ENCODE measurements around the gene PKNOX2.

Gene PKNOX2

GRCh38 chr11:125320347-125321076 lies 156.0 kb downstream of the PKNOX2 start:
- H3K4me1 Mint-ChIP-seq, result no peaks in the 10 kb centered on the region

GRCh38 chr11:125322289-125322688 lies 157.7 kb downstream of the PKNOX2 start:
- H3K27me3 Mint-ChIP-seq, result peaks cover 21% of the 10 kb centered on the region
- H3K9me3 Mint-ChIP-seq, result peaks cover 3% of the 10 kb centered on the region
- ATAC-seq (ENCODE audit: low read depth) (no peak), DNase-seq (ENCODE audit: low spot score in 2 of 2) (no peak)
- H3K27ac Mint-ChIP-seq, result no peak overlapping the region
- H3K4me1 Mint-ChIP-seq, result no peaks in the 10 kb centered on the region
- H3K36me3 Mint-ChIP-seq, result no peaks in the 10 kb centered on the region
- no peak overlapping the region for H3K4me3 Mint-ChIP-seq

More at GRCh38 chr11:125320347-125321076, 156.0 kb downstream of the PKNOX2 start:
- ATAC-seq (ENCODE audit: low read depth), result no peak
- no peak overlapping the region for H3K27ac Mint-ChIP-seq
- H3K27me3 Mint-ChIP-seq, result peaks cover 14% of the 10 kb centered on the region
- peaks cover 3% of the 10 kb centered on the region for H3K9me3 Mint-ChIP-seq
- no peaks in the 10 kb centered on the region for H3K36me3 Mint-ChIP-seq
- no peak for DNase-seq (ENCODE audit: low spot score in 2 of 2)
- no peak overlapping the region for H3K4me3 Mint-ChIP-seq

- Mint-ChIP-seq H3K36me3 (no peaks in the 10 kb centered on the region), H3K27me3 (peaks cover 23% of the 10 kb centered on the region), H3K4me3 (no peak overlapping the region), H3K4me1 (no peaks in the 10 kb centered on the region), H3K9me3 (no peaks in the 10 kb centered on the region), H3K27ac (no peak overlapping the region)
- DNase-seq (ENCODE audit: low spot score in 2 of 2) (no peak), ATAC-seq (ENCODE audit: low read depth) (no peak)
Observed at GRCh38 chr11:125325196-125325595, 160.6 kb downstream of the PKNOX2 start.

GRCh38 chr11:125326126-125326525 lies 161.6 kb downstream of the PKNOX2 start:
- ATAC-seq (ENCODE audit: low read depth) (no peak), DNase-seq (ENCODE audit: low spot score in 2 of 2) (no peak)
- H3K9me3 Mint-ChIP-seq, result no peaks in the 10 kb centered on the region
- H3K4me3 Mint-ChIP-seq, result no peak overlapping the region
- peaks cover 25% of the 10 kb centered on the region for H3K27me3 Mint-ChIP-seq
- no peak overlapping the region for H3K27ac Mint-ChIP-seq
- H3K36me3 Mint-ChIP-seq, result no peaks in the 10 kb centered on the region
- H3K4me1 Mint-ChIP-seq, result no peaks in the 10 kb centered on the region

GRCh38 chr11:125327518-125328224 lies 163.1 kb downstream of the PKNOX2 start:
- H3K4me1 Mint-ChIP-seq, result no peaks in the 10 kb centered on the region

GRCh38 chr11:125328225-125328580 lies 163.7 kb downstream of the PKNOX2 start:
- Mint-ChIP-seq H3K4me1 (no peaks in the 10 kb centered on the region), H3K9me3 (no peaks in the 10 kb centered on the region), H3K27me3 (peaks cover 26% of the 10 kb centered on the region), H3K27ac (no peak overlapping the region), H3K4me3 (no peak overlapping the region), H3K36me3 (no peaks in the 10 kb centered on the region)
- no peak for ATAC-seq (ENCODE audit: low read depth)
- no peak for DNase-seq (ENCODE audit: low spot score in 2 of 2)

More at GRCh38 chr11:125327518-125328224, 163.1 kb downstream of the PKNOX2 start:
- Mint-ChIP-seq H3K36me3 (no peaks in the 10 kb centered on the region), H3K4me3 (no peak overlapping the region), H3K27ac (no peak overlapping the region), H3K9me3 (no peaks in the 10 kb centered on the region), H3K27me3 (peaks cover 26% of the 10 kb centered on the region)
- ATAC-seq (ENCODE audit: low read depth) (no peak), DNase-seq (ENCODE audit: low spot score in 2 of 2) (no peak)

- Mint-ChIP-seq H3K27ac (no peak overlapping the region), H3K9me3 (no peaks in the 10 kb centered on the region), H3K36me3 (no peaks in the 10 kb centered on the region), H3K4me1 (no peaks in the 10 kb centered on the region), H3K4me3 (no peak overlapping the region), H3K27me3 (peaks cover 21% of the 10 kb centered on the region)
- ATAC-seq (ENCODE audit: low read depth), result no peak
- DNase-seq (ENCODE audit: low spot score in 2 of 2), result no peak
Observed at GRCh38 chr11:125329786-125330185, 165.2 kb downstream of the PKNOX2 start.

GRCh38 chr11:125330462-125331325 lies 166.1 kb downstream of the PKNOX2 start:
- H3K9me3 Mint-ChIP-seq, result no peaks in the 10 kb centered on the region
- no peaks in the 10 kb centered on the region for H3K4me1 Mint-ChIP-seq
- no peak overlapping the region for H3K27ac Mint-ChIP-seq
- H3K27me3 Mint-ChIP-seq, result peaks cover 20% of the 10 kb centered on the region
- DNase-seq (ENCODE audit: low spot score in 2 of 2) (no peak), ATAC-seq (ENCODE audit: low read depth) (no peak)
- H3K4me3 Mint-ChIP-seq, result no peak overlapping the region
- H3K36me3 Mint-ChIP-seq, result no peaks in the 10 kb centered on the region

GRCh38 chr11:125331357-125332035 lies 166.9 kb downstream of the PKNOX2 start:
- DNase-seq (ENCODE audit: low spot score in 2 of 2) (no peak), ATAC-seq (ENCODE audit: low read depth) (no peak)
- H3K4me3 Mint-ChIP-seq, result no peak overlapping the region
- H3K4me1 Mint-ChIP-seq, result no peaks in the 10 kb centered on the region
- H3K27me3 Mint-ChIP-seq, result peaks cover 15% of the 10 kb centered on the region
- H3K36me3 Mint-ChIP-seq, result no peaks in the 10 kb centered on the region
- no peak overlapping the region for H3K27ac Mint-ChIP-seq
- H3K9me3 Mint-ChIP-seq, result no peaks in the 10 kb centered on the region

GRCh38 chr11:125332821-125333220 lies 168.3 kb downstream of the PKNOX2 start:
- ATAC-seq (ENCODE audit: low read depth), result no peak
- Mint-ChIP-seq H3K36me3 (no peaks in the 10 kb centered on the region), H3K9me3 (no peaks in the 10 kb centered on the region), H3K4me1 (no peaks in the 10 kb centered on the region), H3K27ac (no peak overlapping the region), H3K4me3 (no peak overlapping the region), H3K27me3 (peaks cover 15% of the 10 kb centered on the region)
- DNase-seq (ENCODE audit: low spot score in 2 of 2), result no peak

GRCh38 chr11:125333354-125334073 lies 169.0 kb downstream of the PKNOX2 start:
- Mint-ChIP-seq H3K27ac (no peak overlapping the region), H3K4me1 (no peaks in the 10 kb centered on the region), H3K9me3 (no peaks in the 10 kb centered on the region)

GRCh38 chr11:125335106-125335505 lies 170.6 kb downstream of the PKNOX2 start:
- DNase-seq (ENCODE audit: low spot score in 2 of 2) (no peak), ATAC-seq (ENCODE audit: low read depth) (no peak)
- Mint-ChIP-seq H3K27ac (no peak overlapping the region), H3K36me3 (no peaks in the 10 kb centered on the region), H3K27me3 (peaks cover 13% of the 10 kb centered on the region), H3K4me3 (no peak overlapping the region), H3K4me1 (no peaks in the 10 kb centered on the region), H3K9me3 (no peaks in the 10 kb centered on the region)

More at GRCh38 chr11:125333354-125334073, 169.0 kb downstream of the PKNOX2 start:
- Mint-ChIP-seq H3K4me3 (no peak overlapping the region), H3K36me3 (no peaks in the 10 kb centered on the region), H3K27me3 (peaks cover 18% of the 10 kb centered on the region)
- no peak for ATAC-seq (ENCODE audit: low read depth)
- DNase-seq (ENCODE audit: low spot score in 2 of 2), result no peak
